GM11168 (cell line): ENCODE data around the gene PNLIPRP3.

ENCODE experiments used
- in situ Hi-C: fragments of 300-500 bp; cut with MboI; formaldehyde crosslinking; loops from one replicate; pipeline ENCODE4 v1.12.0; 2022; ENCODE audit warnings: low sequenced_read_pairs; ENCODE audit not compliant: unreplicated experiment

PNLIPRP3 gene

GRCh38 chr10:116444527-116445142, 17.0 kb downstream of the PNLIPRP3 start:
- in situ Hi-C loops, result no loop called here

- in situ Hi-C loops, result no loop called here
Measured at GRCh38 chr10:116450861-116451260, 23.2 kb downstream of the PNLIPRP3 start.

GRCh38 chr10:116451711-116452337, 24.2 kb downstream of the PNLIPRP3 start:
- in situ Hi-C loops, result no loop called here

- in situ Hi-C loops, result no loop called here
Measured at GRCh38 chr10:116452338-116452720, 24.7 kb downstream of the PNLIPRP3 start.

- in situ Hi-C loops, result no loop called here
Measured at GRCh38 chr10:116457488-116457887, 29.8 kb downstream of the PNLIPRP3 start.

- in situ Hi-C loops, result no loop called here
Measured at GRCh38 chr10:116460219-116460618, 32.6 kb downstream of the PNLIPRP3 start.

- in situ Hi-C loops, result no loop called here
Measured at GRCh38 chr10:116461680-116462079, 34.0 kb downstream of the PNLIPRP3 start.

- in situ Hi-C loops, result no loop called here
Measured at GRCh38 chr10:116464257-116464656, 36.6 kb downstream of the PNLIPRP3 start.

GRCh38 chr10:116465546-116465945, 37.9 kb downstream of the PNLIPRP3 start:
- in situ Hi-C loops, result no loop called here

- in situ Hi-C loops, result no loop called here
Measured at GRCh38 chr10:116466715-116467422, 39.2 kb downstream of the PNLIPRP3 start.

- in situ Hi-C loops, result no loop called here
Measured at GRCh38 chr10:116469437-116469836, 41.8 kb downstream of the PNLIPRP3 start.

- in situ Hi-C loops, result no loop called here
Measured at GRCh38 chr10:116470071-116470470, 42.4 kb downstream of the PNLIPRP3 start.

- in situ Hi-C loops, result no loop called here
Measured at GRCh38 chr10:116470768-116471415, 43.2 kb downstream of the PNLIPRP3 start.

- in situ Hi-C loops, result no loop called here
Measured at GRCh38 chr10:116472891-116473290, 45.2 kb downstream of the PNLIPRP3 start.

GRCh38 chr10:116475866-116476265, 48.2 kb downstream of the PNLIPRP3 start:
- in situ Hi-C loops, result no loop called here

- in situ Hi-C loops, result no loop called here
Measured at GRCh38 chr10:116476461-116476860, 48.8 kb downstream of the PNLIPRP3 start.

GRCh38 chr10:116477986-116478664, 50.5 kb downstream of the PNLIPRP3 start:
- in situ Hi-C loops, result no loop called here

- in situ Hi-C loops, result no loop called here
Measured at GRCh38 chr10:116486770-116487448, 59.3 kb downstream of the PNLIPRP3 start.

- in situ Hi-C loops, result no loop called here
Measured at GRCh38 chr10:116487522-116488430, 60.1 kb downstream of the PNLIPRP3 start.
